HG03432 (cell line): Measurements from ENCODE around the gene ARHGEF6.

ENCODE experiments used
- ATAC-seq: cut with Tn5 transposase; IDR thresholded peaks from one replicate; pipeline ENCODE4 v1.9.1; 2021; ENCODE audit warnings: mild to moderate bottlenecking, moderate library complexity; ENCODE audit not compliant: unreplicated experiment

ARHGEF6 gene

DNA sequence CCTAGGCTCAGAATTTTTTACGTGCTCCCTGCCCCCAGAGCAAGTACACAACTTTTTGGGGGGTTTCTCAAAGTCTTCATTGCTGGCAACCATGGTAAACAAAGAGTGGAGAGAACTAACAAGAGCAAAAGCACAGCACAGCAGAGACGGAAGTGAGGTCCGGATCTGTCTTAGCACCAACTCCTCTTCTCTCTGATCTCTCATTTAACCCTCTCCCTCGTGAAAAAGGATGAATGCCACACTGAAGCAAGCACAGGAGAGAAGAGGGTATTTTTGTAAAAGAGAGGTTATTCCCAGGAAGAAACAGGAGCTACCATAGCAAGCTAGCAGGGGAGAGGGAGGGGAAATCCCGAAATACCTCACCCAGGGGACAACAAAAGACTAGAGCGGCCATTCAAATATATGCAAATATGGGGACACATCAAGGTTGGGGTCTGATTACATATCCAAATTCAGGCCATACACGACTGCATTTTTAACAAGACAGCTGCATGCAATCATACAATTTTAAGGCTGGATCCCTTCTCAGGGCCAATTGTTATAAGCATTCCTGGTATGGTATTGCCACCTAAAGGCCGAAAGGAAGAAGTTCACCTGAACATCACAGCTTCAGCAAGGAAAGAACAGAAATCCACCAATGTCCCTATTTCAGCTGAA lies 86.2 kb downstream of the ARHGEF6 start:
- peak; percentile 87 for ATAC-seq

DNA sequence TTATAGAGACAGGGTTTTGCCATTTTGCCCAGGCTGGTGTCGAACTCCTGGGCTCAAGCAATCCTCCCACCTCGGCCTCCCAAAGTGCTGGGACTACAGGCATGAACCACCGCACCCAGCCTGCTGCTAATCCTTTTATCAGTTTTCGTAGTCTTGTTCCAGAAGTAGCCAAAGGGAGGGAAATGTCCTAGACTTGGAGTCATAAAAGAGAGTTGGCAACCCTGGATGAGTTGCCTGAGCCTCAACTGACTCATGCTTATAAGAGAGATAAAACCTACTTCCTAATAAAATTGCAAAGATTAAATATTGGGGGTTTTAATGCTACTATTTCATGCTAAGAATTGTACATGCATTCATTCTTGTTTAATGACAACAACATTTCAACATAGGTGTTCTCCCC lies 88.5 kb downstream of the ARHGEF6 start:
- ATAC-seq = no peak

DNA sequence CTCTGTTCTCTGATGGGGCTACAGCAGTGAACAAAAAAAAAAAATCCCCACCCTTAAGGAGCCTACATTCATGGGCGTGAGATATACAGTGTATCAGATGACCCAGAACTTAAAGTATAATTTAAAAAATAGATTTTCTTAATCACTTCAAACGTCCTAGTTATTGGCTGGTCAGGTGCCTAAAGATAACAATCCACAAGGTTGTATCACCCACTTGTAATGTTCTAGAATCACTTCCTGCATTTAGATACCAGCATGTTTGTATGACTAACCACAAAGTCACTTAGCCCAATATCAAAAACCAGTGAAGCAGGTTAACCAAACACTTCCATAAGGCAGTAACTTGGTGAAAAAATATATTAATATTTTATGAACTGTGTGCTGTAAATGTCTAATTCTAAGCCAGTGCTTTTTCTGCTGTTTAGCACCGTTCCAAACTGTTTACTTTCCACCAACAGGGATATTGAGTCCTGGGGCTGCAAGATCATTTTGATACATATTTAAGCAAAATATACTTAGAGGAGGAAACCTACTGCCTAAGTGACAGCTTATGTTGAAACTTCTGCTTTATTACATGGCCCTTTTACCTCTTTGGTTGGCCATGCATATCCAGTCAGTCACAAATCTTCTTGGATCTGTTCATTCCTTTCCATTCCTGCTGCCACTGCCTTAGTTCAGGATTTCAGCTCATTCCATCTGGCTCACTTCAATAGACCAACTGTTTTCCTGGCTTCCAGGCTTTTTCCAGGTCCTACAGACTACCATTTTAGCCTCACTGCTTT lies 89.5 kb downstream of the ARHGEF6 start:
- no peak for ATAC-seq

DNA sequence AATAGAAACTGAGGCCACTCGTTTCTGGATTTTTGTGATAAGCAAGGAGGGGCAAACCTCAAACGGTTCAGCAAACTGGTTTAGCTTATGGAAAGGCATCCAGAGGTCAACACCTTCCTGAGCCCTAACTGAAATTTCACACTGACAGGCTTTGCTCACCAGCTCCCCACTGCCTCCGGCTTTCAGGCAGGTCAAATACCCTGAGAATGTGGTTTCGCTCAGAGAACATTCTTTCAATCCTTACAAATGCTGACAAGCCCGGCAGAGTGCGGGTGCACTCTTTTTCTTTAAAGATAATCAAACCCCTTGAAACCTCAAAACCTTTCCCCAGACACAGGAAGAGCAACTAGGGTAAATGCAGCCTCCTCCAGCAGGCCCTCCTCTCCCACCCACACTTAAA lies 91.3 kb downstream of the ARHGEF6 start:
- ATAC-seq = peak; percentile 61

DNA sequence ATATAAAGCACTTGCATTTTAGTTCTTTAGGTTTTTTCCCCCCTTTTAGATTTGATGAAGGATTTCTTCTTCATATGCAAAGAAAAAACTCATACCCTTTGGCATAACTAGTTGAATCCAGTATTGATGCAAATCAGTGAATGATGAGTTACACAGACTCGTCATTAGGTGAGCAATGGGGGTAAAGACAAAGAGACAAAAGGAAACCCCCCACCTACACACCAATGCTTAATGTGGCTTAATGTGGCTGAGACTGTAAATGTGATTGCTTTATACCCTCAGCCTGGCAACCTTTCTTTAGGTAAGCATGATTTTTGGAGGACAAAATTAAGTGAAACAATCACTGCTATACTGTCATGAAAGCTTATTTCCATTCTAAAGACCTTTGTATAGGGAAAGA lies 93.3 kb downstream of the ARHGEF6 start:
- no peak for ATAC-seq

DNA sequence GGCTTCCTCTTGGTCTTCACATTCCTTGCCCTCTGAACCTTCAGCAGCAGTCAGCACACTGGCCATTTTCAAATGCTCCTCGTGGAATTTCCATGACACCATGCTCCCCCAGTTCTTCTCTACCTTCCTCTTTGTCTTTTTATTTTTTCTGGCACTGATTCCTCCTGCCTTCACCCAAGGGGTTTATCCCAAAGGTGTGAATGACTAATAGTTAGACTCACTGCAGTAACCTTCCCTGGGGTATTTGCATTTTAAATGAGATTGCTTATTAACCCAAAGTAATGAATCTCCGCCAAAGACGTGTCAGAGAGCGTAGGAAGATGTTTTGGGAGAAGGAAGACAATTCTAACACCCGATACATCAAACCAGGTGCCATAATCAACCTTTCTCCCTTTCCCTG lies 96.6 kb downstream of the ARHGEF6 start:
- ATAC-seq = no peak

DNA sequence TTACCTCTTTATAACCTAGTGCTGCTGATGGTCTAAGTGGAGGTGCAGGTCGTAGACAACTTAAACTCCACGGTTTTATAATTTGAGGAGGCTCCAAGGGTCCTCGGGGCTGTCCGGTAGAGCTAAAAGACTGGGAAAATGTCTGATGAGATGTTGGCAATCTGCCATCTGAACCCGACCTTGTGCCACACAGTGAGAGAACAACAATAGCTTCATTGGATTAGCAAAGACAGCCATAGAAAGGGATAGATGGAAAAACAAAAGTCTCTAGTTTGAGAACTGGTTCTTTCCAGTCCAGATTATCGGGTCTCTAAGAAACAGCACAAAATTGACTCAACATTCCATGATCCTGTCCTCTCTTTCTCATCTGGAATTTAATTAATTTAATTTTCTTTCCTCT lies 101.2 kb downstream of the ARHGEF6 start:
- ATAC-seq = no peak

DNA sequence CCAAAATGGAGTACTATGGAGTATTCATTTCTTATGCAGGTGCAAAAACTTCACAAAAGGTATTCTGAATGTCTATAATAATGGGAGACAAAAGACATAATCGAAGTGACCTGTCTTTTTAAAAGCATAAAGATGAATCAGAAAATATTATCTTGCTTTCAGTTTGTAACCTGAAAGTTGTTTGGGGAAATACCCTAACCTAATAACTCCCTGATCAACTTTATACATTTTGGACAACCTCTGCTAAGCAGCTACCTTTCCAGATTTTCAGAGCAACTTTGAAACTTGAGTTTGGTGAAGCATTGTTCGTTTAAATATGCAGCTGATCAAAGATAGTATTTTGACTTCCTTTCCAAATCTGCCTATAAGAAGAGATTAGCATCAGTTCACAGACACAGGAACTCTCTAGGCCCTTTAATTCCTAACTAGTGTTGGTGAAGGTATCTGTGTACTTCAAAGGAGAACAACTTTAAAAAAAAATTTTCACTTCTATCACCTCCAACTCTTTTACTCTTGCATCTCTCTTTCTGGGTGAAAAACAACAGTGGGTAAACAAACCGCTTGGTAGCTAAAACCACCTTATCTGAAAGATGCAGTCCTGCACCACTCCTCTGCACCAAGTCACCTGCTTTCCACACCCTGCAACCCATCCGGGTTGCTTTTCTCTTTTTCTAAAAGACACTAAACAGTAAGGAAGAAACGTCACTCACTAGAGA lies 106.3 kb downstream of the ARHGEF6 start:
- ATAC-seq = peak; percentile 34

DNA sequence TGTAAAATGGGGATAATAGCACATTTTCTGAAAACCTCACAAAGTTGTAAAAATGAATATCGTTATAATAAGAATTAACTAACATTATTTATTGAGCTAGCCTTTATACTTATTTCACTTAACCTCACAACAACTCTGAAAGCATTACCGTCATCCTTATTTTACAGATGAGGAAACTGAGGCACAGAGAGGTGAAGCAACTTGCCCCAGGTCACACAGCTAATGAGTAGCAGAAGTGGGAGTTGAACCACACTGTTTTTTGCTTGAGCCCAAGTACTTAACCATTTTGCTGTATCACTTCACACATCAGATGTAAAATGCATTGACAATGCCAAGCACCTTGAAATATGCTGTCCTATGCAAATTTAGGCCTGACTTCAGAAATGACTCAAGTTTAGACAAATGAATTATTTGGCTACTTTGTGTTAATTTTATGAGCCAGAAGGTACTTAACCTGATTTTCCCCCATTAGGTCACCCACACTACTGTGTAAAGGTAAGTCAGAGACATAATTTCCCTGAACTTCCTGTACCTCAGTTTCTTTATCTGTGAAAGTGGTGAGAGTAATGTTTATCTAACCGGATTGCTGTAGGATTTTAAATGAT lies 109.6 kb downstream of the ARHGEF6 start:
- peak; percentile 39 for ATAC-seq

DNA sequence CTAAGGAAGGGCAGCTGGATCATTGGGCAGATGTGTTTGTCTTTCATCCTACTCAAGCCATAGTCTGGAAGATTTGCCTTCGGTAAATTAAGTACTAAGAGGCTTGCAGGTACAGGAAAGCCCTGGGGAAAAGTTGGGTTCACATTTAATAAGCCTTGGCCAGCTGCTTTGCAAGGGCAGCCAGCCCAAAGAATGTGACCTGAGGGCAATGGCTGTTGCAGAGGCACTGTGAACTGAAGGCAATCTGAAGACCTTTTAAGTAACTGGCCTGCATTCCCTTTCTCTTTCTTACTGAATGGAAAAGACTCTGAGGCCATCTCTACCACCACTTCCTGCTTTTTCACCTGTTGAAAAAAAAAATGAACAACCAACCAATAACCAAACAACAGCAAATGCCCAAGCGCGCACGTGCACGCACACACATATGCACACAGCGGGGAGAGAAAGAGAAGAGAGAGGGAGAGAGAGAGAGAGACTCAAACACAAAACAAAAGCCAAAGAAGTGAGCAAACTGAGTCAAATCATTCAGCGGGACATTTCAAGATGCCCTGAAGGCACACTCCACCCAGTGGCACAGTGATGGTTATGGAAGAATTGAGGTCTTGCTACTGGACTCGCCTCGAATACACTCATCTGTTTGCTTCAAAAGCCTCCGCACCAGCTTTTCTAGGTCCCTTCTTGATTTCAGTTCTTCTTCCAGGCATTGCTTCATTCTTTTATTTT lies 113.1 kb downstream of the ARHGEF6 start:
- no peak for ATAC-seq

DNA sequence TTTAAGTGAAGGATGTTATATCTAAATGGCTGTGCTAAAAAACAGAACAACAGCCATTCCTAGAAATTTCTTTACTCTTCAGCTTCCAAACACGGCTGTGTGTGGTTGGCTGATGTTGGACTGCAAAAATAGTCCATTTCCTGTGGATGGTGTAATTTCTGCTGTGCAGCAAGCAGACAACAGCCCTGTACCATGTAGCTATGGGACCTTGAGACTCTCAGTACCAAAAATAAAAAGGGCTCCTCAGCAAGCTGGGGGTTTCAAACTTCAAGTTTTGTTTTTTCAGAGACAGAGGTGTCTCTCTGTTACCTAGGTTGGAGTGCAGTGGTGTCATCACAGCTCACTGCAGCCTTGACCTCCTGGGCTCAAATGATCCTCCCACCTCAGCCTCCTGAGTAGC lies 114.6 kb downstream of the ARHGEF6 start:
- peak; percentile 57 for ATAC-seq

DNA sequence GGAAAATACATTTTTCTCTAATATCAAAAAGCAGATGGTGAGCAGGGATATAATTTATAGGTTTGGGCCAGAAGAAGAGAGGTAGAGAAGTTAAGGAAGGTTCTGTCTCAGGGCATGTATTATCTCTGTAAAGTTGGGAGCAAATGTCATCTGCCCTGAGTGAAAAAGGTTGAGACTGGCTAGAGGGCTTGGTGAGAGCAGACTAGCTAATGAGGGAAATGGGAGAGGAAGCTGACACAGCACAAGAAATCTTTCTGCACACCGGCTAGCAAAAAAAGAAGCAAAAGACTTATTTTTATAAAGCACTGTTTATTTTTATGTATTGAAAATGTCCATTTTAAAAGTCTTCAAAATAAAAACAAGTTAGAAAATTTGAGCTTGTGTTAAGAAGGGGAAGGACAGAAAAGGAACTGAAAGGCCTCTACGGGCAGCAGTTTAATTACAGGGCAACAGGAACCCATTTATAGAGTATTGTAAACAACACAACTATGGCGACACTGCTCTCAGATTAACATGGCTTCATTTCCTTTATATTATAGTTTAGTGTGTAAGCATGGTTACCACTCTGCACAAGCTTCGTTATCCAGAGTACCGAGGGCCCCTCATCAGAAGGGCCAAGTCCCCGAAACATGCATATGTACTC lies 115.4 kb downstream of the ARHGEF6 start:
- peak; percentile 79 for ATAC-seq

DNA sequence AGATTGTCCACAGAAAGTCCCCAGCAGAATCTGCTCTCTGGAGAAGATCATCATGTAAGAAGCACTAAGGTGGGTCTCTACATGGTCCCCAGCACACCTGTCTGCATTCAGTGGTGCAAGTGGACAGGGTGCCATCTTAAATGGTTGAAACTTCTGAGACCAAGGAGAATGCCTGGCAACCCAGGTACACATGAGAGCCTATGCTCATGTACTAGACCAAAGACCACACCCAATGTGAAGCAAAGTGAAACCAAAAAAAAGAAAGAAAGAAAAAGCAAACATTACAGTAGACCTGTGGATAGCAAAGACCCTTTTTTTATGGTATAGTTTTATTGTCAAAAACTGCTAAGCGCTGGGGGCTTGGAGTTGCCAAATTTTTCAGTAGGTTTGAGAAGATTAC lies 117.8 kb downstream of the ARHGEF6 start:
- ATAC-seq = no peak

DNA sequence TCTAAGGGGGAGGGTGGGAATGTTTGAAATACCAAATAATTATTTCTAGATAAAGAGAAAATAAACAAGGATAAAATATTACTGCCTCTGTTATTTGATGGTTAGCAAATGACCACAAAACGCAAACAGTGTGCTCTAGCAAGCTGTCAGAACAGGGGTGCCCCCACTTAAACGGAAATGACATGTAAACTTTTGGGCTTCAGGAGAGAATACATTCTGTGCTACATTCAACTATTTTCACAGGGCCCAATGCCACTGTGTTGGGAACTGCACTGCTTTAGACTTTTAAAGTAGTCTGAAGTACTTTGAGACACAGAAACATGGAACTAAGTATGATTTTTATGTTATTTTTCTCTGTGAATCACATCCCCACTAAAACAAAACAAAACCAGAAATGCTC lies 118.6 kb downstream of the ARHGEF6 start:
- ATAC-seq = no peak

DNA sequence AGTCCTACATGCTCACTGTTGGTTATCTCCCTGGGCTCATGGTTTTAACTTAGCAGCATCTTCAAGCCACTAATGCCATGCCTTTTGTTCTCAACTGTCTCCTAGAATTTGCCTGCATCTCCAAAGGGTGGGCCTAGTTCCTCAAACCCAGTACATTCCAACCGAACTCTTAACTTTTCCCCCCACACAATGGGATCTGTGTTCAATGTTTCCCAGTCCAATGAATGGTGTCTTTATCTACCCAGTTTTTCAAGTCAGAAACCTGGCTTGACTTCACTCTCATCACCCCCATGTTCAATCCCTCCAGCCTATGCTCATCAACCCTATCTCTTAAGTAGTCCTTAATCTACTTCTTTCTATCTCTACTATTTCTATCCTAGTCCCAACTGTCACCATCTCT lies 119.8 kb downstream of the ARHGEF6 start:
- ATAC-seq = no peak

DNA sequence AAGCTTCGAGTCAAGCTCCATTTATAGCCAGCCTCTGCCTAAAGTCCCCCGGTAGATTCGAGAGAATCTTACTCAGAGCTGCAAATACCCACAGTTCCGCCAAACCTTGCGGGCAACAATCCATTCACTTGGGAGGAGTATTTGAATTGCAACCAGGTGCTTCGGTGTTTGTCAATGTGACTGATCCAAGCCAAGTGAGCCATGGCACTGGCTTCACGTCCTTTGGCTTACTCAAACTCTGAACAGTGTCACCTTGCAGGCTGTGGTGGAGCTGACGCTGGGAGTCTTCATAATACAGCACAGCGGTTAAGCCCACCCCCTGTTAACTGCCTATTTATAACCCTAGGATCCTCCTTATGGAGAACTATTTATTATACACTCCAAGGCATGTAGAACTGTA lies 121.6 kb downstream of the ARHGEF6 start:
- no peak for ATAC-seq

DNA sequence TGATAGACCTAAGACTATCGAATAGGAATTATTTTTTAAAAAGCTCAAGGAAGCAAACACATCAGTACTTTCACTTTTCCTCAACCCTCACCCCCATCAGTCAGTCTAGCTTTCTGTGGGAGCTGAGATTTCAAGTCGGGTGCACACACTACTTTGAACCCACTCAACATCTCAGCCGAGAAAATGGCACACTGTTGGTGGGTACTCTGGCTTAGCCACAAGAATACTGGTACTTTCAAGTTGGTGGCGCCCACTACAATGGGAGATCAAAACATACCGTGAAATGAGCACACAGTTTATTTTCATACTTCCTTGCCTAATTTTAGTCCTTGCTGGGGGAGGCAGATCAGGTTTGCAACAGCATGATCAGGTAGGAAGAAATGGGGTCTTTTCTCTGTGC lies 122.6 kb downstream of the ARHGEF6 start:
- ATAC-seq = no peak

DNA sequence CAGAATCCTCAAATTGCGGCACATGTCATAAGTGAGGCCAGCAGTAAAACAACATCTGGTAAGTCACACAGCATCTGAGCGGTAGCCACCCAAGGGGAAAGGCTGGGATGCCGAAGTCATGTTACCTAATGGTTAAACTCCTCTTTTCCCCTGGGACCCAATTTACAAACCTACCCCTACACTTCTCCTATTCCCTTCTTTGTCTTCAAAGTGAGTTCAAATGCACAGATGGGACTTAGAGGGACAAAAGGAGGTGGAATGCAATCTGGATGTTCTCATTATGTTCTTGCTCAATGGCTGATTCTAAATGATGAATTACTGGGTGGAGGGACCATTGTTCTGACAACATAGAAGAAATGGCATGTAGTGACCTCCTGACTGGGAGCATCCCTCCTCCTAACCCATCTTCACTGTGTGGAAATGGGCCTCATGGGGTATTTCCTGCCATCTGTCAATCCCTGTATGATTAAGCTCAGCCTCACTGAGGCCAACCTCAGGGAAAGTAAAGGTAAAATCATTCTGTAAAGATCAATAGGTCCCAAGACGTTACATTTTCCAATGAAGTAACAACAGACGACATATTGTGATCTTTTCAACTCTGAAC lies 124.3 kb downstream of the ARHGEF6 start:
- no peak for ATAC-seq

DNA sequence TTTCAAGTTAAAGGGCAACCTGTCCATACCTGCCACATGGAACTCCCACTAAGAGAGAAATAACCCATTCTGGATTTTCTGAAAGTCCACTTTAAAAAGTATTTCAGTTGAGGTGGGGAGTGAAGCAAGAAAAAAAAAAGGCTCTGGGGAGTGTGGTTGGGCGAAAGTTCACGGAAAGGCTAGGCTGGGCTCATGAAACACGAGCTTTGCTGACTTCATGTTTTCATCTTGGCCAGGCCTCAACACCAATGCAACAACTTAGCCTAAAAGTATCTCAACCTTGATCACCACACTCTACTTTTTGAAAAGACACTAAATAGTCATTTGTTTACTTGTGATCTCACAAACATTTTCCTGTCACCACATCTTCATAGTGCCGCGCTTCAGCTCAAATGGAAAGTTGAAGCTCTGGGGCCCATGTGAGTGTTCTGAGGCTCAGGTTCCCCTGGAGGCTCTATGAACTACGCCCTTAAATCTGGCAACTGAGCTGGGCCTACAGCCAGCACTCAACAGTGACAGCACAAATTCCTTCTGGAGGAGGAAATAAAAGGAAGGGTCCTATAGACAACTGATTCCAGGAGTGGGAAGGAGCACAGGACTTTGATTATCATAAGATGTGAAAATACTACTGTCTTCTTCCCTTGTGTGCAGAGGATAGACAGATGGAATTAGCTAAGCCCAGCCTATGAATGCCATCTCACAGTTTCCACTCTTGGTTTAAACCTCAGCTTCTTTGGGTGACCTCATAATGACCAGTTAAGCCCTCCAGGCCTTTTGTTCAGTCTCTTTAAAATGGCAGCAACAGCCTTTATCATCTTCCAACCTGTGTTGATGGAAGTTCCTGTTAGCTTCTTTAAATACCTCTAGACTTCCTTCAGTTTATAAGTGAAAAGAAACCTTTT lies 127.7 kb downstream of the ARHGEF6 start:
- no peak for ATAC-seq
